GM19324 (cell line): ENCODE results near the gene KIZ.
"Not testable (repeated sequence)": the region's sequence is repeated elsewhere in the genome, so short reads cannot be mapped to it uniquely, and the experiment has no call there.

Experiments used
- ATAC-seq: cut with Tn5 transposase; IDR thresholded peaks from one replicate; pipeline ENCODE4 v1.9.1; 2021; ENCODE audit warnings: mild to moderate bottlenecking, moderate library complexity; ENCODE audit not compliant: unreplicated experiment, low FRiP score

KIZ gene

GRCh38 chr20:21136015-21136732 lies 10.3 kb downstream of the KIZ start:
- no peak for ATAC-seq

- no peak for ATAC-seq
These were observed 11.2 kb downstream of the KIZ start for GRCh38 chr20:21137078-21137477.

GRCh38 chr20:21139881-21140566 lies 14.1 kb downstream of the KIZ start:
- no peak for ATAC-seq

GRCh38 chr20:21141825-21142224 lies 15.9 kb downstream of the KIZ start:
- ATAC-seq: no peak

- no peak for ATAC-seq
These were observed 17.5 kb downstream of the KIZ start for GRCh38 chr20:21143194-21143890.

- ATAC-seq: no peak
These were observed 19.5 kb downstream of the KIZ start for GRCh38 chr20:21145424-21145823.

- no peak for ATAC-seq
These were observed 20.3 kb downstream of the KIZ start for GRCh38 chr20:21146215-21146614.

- ATAC-seq: no peak
These were observed 21.7 kb downstream of the KIZ start for GRCh38 chr20:21147593-21147992.

- no peak for ATAC-seq
These were observed 23.5 kb downstream of the KIZ start for GRCh38 chr20:21149344-21149743.

- no peak for ATAC-seq
These were observed 25.9 kb downstream of the KIZ start for GRCh38 chr20:21151791-21152190.

GRCh38 chr20:21154692-21155091 lies 28.8 kb downstream of the KIZ start:
- ATAC-seq: no peak

GRCh38 chr20:21155268-21155667 lies 29.4 kb downstream of the KIZ start:
- ATAC-seq: no peak

- ATAC-seq: no peak
These were observed 30.4 kb downstream of the KIZ start for GRCh38 chr20:21156266-21156665.

GRCh38 chr20:21157006-21157405 lies 31.1 kb downstream of the KIZ start:
- ATAC-seq: no peak

- ATAC-seq: no peak
These were observed 33.9 kb downstream of the KIZ start for GRCh38 chr20:21159658-21160380.

- no peak for ATAC-seq
These were observed 36.0 kb downstream of the KIZ start for GRCh38 chr20:21161926-21162325.

GRCh38 chr20:21162631-21163030 lies 36.7 kb downstream of the KIZ start:
- ATAC-seq: no peak

- no peak for ATAC-seq
These were observed 40.9 kb downstream of the KIZ start for GRCh38 chr20:21166801-21167200.

GRCh38 chr20:21167261-21167660 lies 41.4 kb downstream of the KIZ start:
- ATAC-seq: no peak

GRCh38 chr20:21168061-21168460 lies 42.2 kb downstream of the KIZ start:
- ATAC-seq: not testable (repeated sequence)

GRCh38 chr20:21172626-21173025 lies 46.7 kb downstream of the KIZ start:
- ATAC-seq: no peak
